Neural cell (in vitro differentiated cells): Measurements from ENCODE around the gene FAM193B. TPM values are rescaled to one million over a fixed set of nuclear protein-coding genes. Genes with fewer than 3 reads are reported as not detected.

Experiments
- H2AFZ ChIP-seq: fragments of 200-600, 300-800 bp; sonication (generic), shearing (Covaris generic); 2 replicates; pipeline ENCODE4 v1.6.0; 2014; ENCODE audit warnings: low read depth, mild to moderate bottlenecking, antibody characterized with exemption, low read length, moderate library complexity
- H3F3A ChIP-seq: fragments of 200-600 bp; shearing (Covaris generic); 2 replicates; pipeline ENCODE4 v1.6.1; 2016; ENCODE audit warnings: mild to moderate bottlenecking, moderate library complexity, mixed read lengths, antibody characterized with exemption, low read length; ENCODE audit not compliant: insufficient read depth, poor library complexity, severe bottlenecking
- H3K27ac ChIP-seq: fragments of 200-600, 300-800 bp; sonication (generic), shearing (Covaris generic); 2 replicates; pipeline ENCODE4 v1.5.1; 2014; ENCODE audit warnings: mild to moderate bottlenecking, low read length, moderate library complexity
- H3K27me3 ChIP-seq: fragments of 300-800, 200-600 bp; sonication (generic), shearing (Covaris generic); 2 replicates; pipeline ENCODE4 v1.6.0; 2014; ENCODE audit warnings: mild to moderate bottlenecking, low read depth, low read length, moderate library complexity; ENCODE audit not compliant: insufficient read depth
- H3K36me3 ChIP-seq: fragments of 300-800, 200-600 bp; sonication (generic), shearing (Covaris generic); 2 replicates; pipeline ENCODE4 v1.5.1; 2014; ENCODE audit warnings: mild to moderate bottlenecking, antibody characterized with exemption, low read length, moderate library complexity; ENCODE audit not compliant: insufficient read depth
- H3K4me2 ChIP-seq: fragments of 300-800, 200-600 bp; sonication (generic), shearing (Covaris generic); 2 replicates; pipeline ENCODE4 v1.6.0; 2014; ENCODE audit warnings: mild to moderate bottlenecking, low read length
- H3K4me3 ChIP-seq: fragments of 300-800, 200-600 bp; sonication (generic), shearing (Covaris generic); 2 replicates; pipeline ENCODE4 v1.5.1; 2014; ENCODE audit warnings: mild to moderate bottlenecking, low read length, moderate library complexity
- H3K79me2 ChIP-seq: fragments of 200-600 bp; shearing (Covaris generic); replicated peaks from 2 replicates; pipeline ENCODE4 v1.6.0; 2014; ENCODE audit warnings: mild to moderate bottlenecking, low read length, moderate library complexity; ENCODE audit not compliant: insufficient read depth
- H3K9ac ChIP-seq: fragments of 300-800, 200-600 bp; sonication (generic), shearing (Covaris generic); 2 replicates; pipeline ENCODE4 v1.6.1; 2016; ENCODE audit warnings: mild to moderate bottlenecking, low read length, mixed read lengths
- H3K9me2 ChIP-seq: fragments of 200-600 bp; shearing (Covaris generic); 2 replicates; pipeline ENCODE4 v1.6.1; 2016; ENCODE audit warnings: mild to moderate bottlenecking, low read length, mixed read lengths; ENCODE audit not compliant: insufficient read depth
- H3K9me3 ChIP-seq: fragments of 200-600, 300-800 bp; sonication (generic), shearing (Covaris generic); 2 replicates; pipeline ENCODE4 v1.6.1; 2016; ENCODE audit warnings: mild to moderate bottlenecking, mixed run types, low read length, moderate library complexity, mixed read lengths
- H4K20me1 ChIP-seq: fragments of 200-600 bp; shearing (Covaris generic); 2 replicates; pipeline ENCODE4 v1.6.1; 2016; ENCODE audit warnings: mild to moderate bottlenecking, mixed run types; ENCODE audit not compliant: insufficient read depth
- EP300 ChIP-seq: fragments of 450-650 bp; conservative IDR thresholded peaks from 2 replicates; pipeline ENCODE4 v1.6.1; 2014; ENCODE audit warnings: antibody characterized with exemption, mild to moderate bottlenecking, moderate library complexity; ENCODE audit not compliant: poor library complexity, severe bottlenecking
- EZH2 ChIP-seq: fragments of 200-600, 300-800 bp; shearing (Covaris generic), sonication (generic); IDR thresholded peaks from 2 replicates; pipeline ENCODE4 v1.6.1; 2014; ENCODE audit warnings: antibody characterized with exemption, low read length, borderline replicate concordance, mild to moderate bottlenecking; ENCODE audit not compliant: insufficient read depth, poor library complexity, severe bottlenecking
- MXI1 ChIP-seq: fragments of 450-650 bp; conservative IDR thresholded peaks from 2 replicates; pipeline ENCODE4 v1.6.1; 2014; ENCODE audit warnings: antibody characterized with exemption, mild to moderate bottlenecking; ENCODE audit not compliant: poor library complexity, severe bottlenecking
- POLR2AphosphoS5 ChIP-seq: IDR thresholded peaks from 2 replicates; pipeline ENCODE4 v1.6.1; 2012
- RAD21 ChIP-seq: fragments of 450-650 bp; conservative IDR thresholded peaks from 2 replicates; pipeline ENCODE4 v1.6.1; 2014; ENCODE audit warnings: antibody characterized with exemption, mild to moderate bottlenecking, moderate library complexity
- SMC3 ChIP-seq: fragments of 450-650 bp; conservative IDR thresholded peaks from 2 replicates; pipeline ENCODE4 v1.6.1; 2014; ENCODE audit warnings: antibody characterized with exemption, mild to moderate bottlenecking, moderate library complexity; ENCODE audit not compliant: poor library complexity
- TAF1 ChIP-seq: IDR thresholded peaks from 2 replicates; pipeline ENCODE4 v1.6.1; 2012; ENCODE audit warnings: low read depth
- polyA plus RNA-seq: library from polyadenylated mRNA; depleted of rRNA; stranded (reverse); fragments of >200 nt; gene quantifications from 2 replicates; pipeline ENCODE4 v1.2.3, GENCODE V29; 2014
- TF ChIP-seq, protein P1 (sequence below): IDR thresholded peaks from 2 replicates; pipeline ENCODE4 v1.6.1; 2012; ENCODE audit warnings: borderline replicate concordance
- TF ChIP-seq, protein P2 (sequence below): fragments of 450-650 bp; IDR thresholded peaks from 2 replicates; pipeline ENCODE4 v1.5.1; 2014; ENCODE audit warnings: antibody characterized with exemption, mild to moderate bottlenecking, moderate library complexity; ENCODE audit not compliant: poor library complexity, severe bottlenecking

The FAM193B gene
- polyA plus RNA-seq, 1 donor from 2014 or later, result 79.2 TPM

DNA sequence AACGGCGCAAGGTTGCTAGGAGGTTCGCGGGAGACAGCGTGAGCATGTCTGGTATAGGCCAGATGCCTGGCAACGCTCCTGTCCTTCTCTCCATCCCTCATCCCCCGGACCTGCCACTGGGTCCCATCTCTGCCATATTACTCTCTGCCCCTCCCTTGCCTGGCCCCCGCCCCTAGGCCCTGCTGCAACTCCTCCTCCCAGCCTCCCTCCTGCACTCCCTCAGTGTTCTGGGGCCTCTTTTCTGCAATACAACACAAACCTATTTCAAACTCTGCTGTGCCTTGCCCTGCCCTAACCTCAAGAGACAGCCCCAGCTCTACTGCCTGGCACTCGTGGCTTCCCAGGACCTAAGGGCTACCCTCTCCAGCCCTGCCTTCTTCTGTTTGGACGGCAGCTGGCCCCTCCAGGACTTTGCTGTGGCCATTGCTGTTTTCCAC, 72.0 kb downstream of the FAM193B start:
- Histone ChIP-seq H3K9ac (no peak overlapping the region), H3K9me2 (no peaks in the 10 kb centered on the region), H2AFZ (no peak overlapping the region), H3F3A (no peaks in the 10 kb centered on the region), H3K27ac (no peak overlapping the region), H4K20me1 (no peaks in the 10 kb centered on the region), H3K4me3 (no peak overlapping the region), H3K9me3 (no peaks in the 10 kb centered on the region), H3K36me3 (no peaks in the 10 kb centered on the region), H3K4me2 (no peak overlapping the region), H3K27me3 (no peaks in the 10 kb centered on the region), H3K79me2 (no peaks in the 10 kb centered on the region)
- no peak for TF ChIP-seq TAF1
- no peak for TF ChIP-seq SMC3
- no peak for TF ChIP-seq RAD21
- TF ChIP-seq, protein P1, sequence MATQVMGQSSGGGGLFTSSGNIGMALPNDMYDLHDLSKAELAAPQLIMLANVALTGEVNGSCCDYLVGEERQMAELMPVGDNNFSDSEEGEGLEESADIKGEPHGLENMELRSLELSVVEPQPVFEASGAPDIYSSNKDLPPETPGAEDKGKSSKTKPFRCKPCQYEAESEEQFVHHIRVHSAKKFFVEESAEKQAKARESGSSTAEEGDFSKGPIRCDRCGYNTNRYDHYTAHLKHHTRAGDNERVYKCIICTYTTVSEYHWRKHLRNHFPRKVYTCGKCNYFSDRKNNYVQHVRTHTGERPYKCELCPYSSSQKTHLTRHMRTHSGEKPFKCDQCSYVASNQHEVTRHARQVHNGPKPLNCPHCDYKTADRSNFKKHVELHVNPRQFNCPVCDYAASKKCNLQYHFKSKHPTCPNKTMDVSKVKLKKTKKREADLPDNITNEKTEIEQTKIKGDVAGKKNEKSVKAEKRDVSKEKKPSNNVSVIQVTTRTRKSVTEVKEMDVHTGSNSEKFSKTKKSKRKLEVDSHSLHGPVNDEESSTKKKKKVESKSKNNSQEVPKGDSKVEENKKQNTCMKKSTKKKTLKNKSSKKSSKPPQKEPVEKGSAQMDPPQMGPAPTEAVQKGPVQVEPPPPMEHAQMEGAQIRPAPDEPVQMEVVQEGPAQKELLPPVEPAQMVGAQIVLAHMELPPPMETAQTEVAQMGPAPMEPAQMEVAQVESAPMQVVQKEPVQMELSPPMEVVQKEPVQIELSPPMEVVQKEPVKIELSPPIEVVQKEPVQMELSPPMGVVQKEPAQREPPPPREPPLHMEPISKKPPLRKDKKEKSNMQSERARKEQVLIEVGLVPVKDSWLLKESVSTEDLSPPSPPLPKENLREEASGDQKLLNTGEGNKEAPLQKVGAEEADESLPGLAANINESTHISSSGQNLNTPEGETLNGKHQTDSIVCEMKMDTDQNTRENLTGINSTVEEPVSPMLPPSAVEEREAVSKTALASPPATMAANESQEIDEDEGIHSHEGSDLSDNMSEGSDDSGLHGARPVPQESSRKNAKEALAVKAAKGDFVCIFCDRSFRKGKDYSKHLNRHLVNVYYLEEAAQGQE, result no peak
- TF ChIP-seq, protein P2, sequence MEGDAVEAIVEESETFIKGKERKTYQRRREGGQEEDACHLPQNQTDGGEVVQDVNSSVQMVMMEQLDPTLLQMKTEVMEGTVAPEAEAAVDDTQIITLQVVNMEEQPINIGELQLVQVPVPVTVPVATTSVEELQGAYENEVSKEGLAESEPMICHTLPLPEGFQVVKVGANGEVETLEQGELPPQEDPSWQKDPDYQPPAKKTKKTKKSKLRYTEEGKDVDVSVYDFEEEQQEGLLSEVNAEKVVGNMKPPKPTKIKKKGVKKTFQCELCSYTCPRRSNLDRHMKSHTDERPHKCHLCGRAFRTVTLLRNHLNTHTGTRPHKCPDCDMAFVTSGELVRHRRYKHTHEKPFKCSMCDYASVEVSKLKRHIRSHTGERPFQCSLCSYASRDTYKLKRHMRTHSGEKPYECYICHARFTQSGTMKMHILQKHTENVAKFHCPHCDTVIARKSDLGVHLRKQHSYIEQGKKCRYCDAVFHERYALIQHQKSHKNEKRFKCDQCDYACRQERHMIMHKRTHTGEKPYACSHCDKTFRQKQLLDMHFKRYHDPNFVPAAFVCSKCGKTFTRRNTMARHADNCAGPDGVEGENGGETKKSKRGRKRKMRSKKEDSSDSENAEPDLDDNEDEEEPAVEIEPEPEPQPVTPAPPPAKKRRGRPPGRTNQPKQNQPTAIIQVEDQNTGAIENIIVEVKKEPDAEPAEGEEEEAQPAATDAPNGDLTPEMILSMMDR, result no peak
- no peak for TF ChIP-seq POLR2AphosphoS5
- TF ChIP-seq EZH2, result no peak
- no peak for TF ChIP-seq MXI1
- TF ChIP-seq EP300, result no peak

DNA sequence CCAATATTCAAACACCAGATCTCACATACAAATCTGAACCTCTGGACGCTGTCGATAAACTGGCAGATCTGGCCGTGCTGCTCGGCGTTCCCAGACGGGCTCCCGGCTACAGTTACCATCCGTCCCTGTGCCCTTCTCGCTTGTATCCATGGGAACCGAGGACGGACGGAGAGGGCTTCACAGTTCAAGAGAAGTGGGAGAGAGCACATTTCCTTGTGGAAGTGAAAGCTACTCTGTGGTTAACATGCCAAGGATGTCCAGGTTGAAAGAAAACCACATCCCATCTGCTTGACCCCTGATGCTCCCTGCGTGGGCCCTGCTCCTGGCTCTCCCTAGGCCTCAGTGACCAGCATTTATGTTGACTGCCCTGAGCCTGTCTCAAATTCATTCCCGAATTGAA, 74.6 kb downstream of the FAM193B start:
- Histone ChIP-seq H3K36me3 (no peaks in the 10 kb centered on the region), H3K27ac (no peak overlapping the region), H3K9ac (no peak overlapping the region), H3K4me3 (no peak overlapping the region), H3K9me2 (no peaks in the 10 kb centered on the region), H2AFZ (no peak overlapping the region), H3K79me2 (no peaks in the 10 kb centered on the region), H3F3A (no peaks in the 10 kb centered on the region), H4K20me1 (no peaks in the 10 kb centered on the region), H3K4me2 (no peak overlapping the region), H3K9me3 (no peaks in the 10 kb centered on the region), H3K27me3 (no peaks in the 10 kb centered on the region)
- TF ChIP-seq TAF1, result no peak
- no peak for TF ChIP-seq EP300
- TF ChIP-seq, protein P1, result no peak
- TF ChIP-seq POLR2AphosphoS5, result no peak
- no peak for TF ChIP-seq MXI1
